GM12872 (cell line): ENCODE data around the gene SMYD1.

ENCODE experiments used
- TF ChIP-seq, protein P1 (sequence below): IDR thresholded peaks from 3 replicates; pipeline ENCODE4 v1.5.1; 2011; ENCODE audit warnings: low read depth, mild to moderate bottlenecking, low read length, moderate library complexity; ENCODE audit not compliant: insufficient read depth

Gene SMYD1

DNA sequence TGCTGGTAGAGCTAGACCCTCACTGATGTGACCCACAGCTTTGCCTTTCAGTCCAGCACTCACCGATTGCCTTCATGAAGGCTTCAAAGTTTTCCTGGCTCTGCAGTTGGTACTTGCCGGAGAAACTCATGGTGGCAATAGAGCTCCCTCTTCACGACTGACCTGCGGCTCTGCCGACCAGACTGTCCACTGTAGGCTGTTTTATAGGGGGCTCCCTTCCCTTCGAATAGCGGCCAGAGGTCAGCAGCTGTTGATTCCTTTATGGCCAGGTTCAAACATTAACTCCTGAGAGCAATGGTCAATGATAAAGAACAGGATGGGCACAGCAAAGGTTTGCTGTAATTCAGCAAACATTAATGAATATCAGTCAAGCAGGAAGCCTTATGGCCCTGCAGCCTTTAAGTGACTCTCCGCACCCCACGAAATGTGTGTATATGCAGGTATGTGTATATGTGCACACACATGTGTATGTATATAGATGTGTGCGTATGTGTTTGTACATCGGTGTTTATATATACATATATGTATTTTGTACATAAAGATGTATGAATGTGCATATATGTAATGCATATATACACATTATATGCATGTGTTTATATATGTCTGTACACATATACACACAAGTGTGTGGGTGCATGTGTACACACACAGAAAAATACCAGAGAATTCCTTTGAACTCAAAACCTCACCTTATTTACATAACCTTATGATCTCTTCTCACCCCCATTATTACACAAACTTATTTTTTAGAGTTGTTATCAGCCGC, 60.4 kb downstream of the SMYD1 start, which contains the start of gene FABP1:
FABP1 (minus strand) TSS at position 175 of the 766 bp plus-strand sequence; CDS start at position 130, 45 bp downstream.
- TF ChIP-seq, protein P1, sequence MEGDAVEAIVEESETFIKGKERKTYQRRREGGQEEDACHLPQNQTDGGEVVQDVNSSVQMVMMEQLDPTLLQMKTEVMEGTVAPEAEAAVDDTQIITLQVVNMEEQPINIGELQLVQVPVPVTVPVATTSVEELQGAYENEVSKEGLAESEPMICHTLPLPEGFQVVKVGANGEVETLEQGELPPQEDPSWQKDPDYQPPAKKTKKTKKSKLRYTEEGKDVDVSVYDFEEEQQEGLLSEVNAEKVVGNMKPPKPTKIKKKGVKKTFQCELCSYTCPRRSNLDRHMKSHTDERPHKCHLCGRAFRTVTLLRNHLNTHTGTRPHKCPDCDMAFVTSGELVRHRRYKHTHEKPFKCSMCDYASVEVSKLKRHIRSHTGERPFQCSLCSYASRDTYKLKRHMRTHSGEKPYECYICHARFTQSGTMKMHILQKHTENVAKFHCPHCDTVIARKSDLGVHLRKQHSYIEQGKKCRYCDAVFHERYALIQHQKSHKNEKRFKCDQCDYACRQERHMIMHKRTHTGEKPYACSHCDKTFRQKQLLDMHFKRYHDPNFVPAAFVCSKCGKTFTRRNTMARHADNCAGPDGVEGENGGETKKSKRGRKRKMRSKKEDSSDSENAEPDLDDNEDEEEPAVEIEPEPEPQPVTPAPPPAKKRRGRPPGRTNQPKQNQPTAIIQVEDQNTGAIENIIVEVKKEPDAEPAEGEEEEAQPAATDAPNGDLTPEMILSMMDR: no peak

DNA sequence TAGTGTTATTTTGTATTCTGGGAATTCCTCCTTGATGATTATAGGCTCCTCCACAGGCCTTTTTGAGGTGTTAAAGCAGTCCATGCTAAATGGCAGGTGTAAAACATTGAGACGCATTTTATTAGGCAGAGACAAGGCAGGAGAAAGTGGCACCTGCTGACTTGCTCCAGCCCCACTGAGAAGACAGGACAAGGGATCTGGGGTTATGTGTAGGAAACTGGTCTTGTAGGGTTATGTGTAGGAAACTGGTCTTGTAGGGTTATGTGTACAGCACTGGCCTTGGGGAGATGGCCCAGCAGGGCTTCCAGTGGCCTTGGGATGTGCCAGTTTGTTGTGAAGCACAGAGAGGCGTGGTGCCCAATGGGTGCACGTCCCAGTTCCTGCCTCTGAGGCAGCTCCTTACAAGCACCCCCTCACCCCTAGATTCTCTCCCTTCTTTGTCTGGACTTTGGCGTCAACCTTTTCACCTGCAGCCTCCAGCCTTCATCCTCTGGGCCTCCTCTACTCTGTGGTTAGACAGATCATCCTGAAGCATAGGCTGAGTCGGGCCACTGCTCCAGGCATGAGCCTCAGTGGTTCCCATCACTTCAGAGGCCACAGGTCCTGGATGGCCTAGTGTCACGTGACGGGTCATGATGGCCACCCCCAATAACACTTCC, 61.2 kb downstream of the SMYD1 start:
- TF ChIP-seq, protein P1: no peak

DNA sequence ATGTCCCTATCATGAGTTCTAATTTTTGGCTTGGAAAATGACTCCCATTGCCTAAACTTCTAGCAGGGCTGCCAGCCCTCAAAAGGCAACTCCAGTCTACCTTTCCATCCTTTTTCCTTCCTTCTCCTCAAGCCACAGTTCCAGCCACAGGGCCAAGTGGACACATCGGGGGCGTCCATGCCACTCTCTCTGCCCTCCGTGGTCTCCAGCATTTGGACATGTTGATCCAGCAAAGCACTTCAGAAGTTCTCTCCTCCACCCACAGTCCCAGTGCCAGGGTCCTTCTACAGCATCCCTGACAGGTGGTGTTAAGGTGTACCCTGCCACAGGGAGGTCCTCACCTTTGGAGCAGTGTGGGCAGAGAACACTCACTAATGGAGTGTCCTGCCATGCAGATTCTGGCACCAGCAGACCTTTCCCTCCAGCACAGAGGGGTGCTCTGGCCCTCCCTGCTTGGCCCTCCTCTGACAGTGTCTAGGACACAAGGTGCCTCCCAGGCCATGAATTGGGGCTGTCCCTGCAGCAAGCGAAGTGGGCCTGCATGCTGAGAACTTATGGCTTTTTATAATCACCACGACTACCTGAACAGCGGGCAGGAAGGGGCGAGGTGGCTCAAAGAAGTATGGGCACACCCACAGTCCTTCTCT, 61.8 kb downstream of the SMYD1 start:
- TF ChIP-seq, protein P1: no peak

DNA sequence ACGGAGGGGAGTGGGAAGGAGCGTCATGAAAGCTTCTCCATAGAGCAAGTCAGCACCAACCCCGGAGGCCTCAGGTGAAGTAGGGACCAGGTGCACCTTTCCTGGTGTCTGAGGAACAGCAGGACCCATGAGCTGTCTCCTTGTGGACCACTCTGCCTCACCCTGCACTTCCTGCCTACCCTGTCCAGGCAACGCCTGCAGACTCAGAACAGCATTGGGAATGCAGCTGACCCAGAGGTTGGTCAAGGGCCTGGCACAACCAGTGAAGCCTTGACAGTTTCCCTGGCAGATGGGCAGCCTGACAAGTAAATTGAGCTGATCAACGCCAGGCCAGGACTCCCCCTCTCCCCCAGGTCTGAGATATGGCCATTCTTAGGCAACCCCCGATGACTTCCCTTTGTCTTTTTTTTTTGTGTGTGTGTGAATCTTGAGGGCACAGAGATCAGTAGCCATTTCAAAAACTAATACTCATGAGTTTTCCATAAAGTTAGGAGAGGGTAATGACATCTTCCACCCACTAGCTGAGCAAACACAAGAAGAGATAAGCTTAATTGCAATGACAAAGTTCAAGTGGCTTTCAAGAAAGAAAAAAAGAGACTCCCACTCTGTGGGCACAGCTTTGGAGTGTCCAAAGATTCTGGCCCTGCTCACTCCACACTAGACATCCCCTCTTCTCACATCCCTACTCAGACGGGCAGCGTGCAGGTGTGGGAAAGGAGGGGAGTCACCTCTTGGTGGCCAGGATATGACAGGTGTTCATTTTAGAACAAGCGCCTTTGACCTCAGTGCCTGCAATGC, 63.8 kb downstream of the SMYD1 start:
- TF ChIP-seq, protein P1: no peak

DNA sequence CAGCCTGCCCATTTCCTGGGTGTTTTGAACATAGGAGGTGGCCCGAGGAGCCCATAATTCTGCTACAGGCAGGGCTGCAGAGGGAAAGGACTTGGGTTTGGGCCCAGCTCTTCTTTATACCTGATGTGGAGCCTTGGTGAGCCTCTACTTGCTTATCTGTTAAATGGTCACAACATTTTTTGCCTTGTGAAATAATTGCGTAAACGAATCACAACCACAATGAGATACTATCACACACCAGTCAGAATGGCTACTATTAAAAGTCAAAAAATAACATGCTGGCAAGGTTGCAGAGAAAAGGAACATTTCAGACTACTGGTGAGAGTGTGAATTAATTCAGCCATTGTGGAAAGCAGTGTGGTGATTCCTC, 64.4 kb downstream of the SMYD1 start:
- TF ChIP-seq, protein P1: no peak

DNA sequence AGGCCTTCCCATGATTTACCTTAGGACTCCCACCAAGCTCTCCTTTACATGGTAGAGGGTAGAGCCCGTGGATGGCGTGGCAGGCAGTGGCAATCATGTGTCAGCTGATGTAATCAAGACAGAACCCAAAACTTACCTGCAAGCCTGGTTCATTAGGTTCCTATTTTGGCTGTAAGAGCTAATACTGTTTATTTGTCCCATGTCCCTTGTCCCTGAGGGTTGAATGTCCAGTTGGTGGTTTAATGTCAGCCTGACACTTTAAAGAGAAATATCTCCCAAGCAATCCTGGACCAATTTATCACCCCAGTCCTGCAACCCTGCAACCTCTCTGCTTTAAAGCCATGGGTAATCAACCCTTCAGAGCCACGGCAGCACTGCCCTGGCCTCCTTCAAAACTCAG, 66.2 kb downstream of the SMYD1 start:
- TF ChIP-seq, protein P1: no peak

DNA sequence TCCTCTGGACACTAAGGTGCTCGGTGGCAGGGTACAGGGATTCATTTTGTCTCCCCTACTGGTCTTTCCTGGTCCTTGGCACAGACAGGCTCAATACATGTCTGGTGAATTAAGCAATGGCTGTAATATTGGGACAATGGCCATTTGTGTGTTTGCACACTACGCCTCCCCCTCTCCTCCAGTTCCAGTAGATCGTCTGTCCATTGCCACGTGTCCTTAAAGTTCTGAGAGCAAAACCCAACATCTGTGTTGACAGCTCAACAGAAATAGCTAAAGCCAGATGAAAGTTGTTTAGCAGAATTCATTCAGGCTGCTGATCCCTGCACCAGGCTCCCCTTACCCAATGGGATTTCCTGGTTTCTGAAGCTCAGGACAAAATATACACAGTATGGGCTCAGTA, 69.2 kb downstream of the SMYD1 start:
- TF ChIP-seq, protein P1: no peak
